Measurements from ENCODE around the gene ANKFN1.

Gene ANKFN1, protein sequence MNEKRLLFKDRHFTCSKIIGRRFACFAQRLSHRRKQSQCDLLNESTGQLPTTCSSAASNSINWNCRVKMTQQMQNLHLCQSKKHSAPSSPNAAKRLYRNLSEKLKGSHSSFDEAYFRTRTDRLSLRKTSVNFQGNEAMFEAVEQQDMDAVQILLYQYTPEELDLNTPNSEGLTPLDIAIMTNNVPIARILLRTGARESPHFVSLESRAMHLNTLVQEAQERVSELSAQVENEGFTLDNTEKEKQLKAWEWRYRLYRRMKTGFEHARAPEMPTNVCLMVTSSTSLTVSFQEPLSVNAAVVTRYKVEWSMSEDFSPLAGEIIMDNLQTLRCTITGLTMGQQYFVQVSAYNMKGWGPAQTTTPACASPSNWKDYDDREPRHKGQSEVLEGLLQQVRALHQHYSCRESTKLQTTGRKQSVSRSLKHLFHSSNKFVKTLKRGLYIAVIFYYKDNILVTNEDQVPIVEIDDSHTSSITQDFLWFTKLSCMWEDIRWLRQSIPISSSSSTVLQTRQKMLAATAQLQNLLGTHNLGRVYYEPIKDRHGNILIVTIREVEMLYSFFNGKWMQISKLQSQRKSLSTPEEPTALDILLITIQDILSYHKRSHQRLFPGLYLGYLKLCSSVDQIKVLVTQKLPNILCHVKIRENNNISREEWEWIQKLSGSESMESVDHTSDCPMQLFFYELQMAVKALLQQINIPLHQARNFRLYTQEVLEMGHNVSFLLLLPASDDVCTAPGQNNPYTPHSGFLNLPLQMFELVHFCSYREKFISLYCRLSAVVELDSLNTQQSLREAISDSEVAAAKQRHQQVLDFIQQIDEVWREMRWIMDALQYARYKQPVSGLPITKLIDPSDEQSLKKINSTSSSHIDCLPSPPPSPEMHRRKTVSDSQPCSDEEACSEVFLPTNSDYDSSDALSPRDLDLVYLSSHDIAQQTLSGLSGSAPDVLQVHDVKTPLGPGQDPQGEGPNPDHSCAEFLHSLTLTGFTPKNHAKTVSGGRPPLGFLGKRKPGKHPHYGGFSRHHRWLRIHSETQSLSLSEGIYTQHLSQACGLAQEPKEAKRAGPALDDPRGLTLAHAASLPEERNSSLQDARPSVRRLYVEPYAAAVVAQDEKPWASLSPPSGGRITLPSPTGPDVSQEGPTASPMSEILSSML

DNA sequence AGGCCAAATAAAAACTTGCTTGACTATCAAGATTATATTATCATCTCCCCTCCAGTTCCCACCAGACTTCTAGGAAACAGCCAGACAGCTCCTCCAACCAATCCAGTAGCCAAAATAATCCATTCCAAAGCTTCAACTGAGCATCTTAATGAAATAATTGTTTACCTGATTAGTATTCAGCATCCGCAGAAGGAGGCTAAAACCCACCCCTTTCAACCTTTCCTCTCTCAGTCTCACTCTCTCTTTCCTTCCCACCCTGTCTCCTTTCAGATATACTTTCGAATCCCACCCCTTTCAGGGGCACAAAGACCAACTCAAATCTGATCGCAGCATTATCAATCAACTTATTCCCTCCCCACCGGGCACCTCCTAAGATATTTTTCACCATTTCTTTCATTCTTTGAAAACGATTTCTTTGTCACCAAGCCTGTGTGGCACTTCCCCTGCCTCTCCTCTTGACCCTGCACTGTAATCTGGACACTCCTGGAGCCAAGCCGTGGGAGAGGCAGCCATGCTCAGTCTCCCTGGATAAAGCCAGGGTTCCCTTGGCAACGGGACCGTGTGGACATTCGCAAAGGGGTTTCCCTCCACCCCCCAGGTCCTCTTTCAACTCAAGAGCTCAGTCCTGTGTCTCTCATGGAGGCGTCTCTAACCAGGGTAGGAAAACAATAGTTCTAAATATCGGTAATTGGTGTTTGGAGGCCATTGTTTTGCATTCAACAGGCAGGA lies at the start of gene ANKFN1:
TSS of gene ANKFN1 (plus strand) at position 602 of the 729 bp plus-strand sequence. CDS start 59,193 bp downstream, outside the sequence.
- DNase-seq (ENCODE audit: low read depth), result no peak

DNA sequence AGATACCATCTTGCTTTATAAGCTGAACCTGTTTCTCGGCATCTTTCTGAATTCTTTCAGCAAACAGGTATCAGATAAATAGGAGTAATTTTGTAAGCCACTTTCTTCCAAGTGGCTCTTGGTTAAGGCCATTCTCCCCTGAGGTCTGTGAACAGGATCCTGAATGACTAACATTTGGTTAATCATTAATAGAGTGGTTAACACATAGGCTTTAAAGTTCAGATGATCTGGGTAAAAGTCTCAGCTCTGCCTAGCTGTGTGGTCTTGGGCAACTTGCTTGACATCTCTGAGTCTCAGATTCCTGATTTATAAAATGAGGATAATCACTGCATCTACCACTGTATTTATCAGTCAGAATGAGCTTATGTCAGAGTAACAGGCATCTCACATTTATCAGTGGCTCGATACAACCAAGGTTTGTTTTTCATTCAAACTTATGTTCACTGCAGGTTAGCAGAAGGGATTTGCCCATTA lies 44.4 kb upstream of the ANKFN1 start:
- DNase-seq (ENCODE audit: low read depth), result no peak

DNA sequence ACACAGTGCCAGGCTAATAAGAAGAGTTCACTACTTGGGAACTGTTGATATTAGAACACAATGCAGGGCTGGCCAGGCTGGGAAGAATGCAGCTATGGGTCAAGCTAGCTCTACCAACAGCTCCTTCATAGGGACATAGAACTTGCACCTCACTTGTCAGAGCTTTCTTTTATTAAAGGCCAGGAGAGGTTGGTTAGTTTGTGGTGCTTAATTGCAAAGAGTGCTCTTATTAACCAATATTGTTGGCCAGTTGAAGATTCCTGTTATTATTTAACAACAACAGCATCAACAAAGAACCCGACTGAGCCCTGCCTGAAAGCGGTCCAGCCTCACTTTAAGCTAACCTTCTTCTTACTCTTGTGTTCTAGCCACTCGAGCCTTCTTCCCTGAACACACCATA lies 43.4 kb upstream of the ANKFN1 start:
- DNase-seq (ENCODE audit: low read depth), result no peak

DNA sequence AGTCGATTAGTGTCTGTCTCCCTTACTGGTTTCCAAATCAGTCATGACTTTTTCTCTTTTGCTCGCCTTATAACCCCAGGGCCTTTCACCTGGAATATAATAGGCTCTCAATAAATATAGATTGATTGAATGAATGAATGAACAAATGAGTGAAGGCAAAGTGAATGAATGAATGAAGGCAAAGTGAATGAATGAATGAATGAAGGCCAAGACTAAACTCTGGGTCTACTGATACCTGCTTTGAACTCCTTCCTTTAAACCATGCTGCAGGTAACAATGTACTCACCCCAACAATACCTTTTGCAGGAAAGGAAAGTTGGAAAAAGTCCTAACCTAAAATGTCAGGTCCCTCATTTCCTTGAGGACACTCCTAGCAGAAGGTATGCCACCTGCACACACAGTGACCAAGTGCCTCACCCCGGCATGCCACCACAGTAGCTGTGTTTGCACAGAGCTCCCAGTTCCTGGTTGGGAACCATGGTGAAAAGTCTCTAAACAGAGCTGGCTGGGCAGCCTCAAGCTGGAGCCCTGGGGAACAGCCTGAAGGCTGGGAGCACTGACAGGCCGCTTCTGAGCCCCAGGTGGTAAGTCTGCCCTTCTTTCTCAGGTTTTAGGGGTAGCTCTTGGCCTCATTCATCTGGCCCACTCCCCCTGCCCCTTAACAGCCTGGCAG lies 42.7 kb upstream of the ANKFN1 start:
- no peak for DNase-seq (ENCODE audit: low read depth)

DNA sequence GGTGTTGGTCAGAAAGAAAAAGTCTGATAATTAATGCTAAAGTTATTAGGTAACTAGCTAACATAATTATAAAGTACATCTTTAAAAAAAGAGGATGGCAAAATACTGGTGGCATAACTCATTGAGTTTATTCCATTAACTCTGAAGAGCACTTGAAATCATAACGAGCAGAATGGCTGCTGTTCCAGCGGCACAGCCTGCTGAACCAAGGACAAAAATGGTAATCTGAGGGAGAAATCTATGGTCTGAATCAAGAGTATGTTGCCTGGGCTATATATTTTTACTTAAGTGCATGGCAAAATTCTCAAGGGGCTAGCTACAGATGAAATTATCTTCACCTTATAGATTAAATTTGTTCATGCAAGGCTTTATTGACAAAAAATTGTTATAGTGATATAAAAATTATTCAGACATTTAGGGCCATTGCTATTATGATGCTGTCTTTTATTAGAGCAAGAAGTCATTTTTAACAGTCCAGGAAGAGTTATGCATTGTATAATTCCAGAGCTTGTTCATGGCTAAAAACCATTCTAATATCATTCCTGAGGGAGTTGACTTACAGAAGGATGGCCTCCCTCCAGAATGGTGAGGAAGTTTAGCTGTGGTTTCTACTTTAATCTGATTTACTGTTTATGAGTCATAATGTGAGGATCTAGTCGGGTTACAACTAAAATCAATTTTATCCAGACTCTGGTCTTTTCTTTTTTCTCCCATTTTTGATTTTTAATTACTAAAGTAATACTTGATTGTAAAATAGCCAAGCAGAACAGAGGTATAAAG lies 41.4 kb upstream of the ANKFN1 start:
- no peak for DNase-seq (ENCODE audit: low read depth)

DNA sequence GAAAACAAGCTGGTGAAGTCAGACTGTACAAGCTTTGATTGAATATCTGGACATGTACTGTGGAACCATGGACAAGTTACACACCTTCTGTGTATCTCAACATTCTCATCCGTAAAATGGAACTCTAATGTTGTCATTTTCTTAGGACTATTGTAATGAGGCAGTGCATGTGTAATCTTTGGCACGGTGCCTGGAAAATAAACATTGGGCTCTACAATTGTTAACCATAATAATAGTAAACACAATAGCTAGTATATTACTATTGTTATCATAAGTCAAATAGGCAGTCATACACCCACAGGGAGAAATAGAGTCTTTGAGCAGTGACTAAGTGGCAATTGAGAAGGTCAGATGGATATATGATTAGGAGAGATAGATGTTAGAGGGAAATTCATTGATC lies 39.8 kb upstream of the ANKFN1 start:
- no peak for DNase-seq (ENCODE audit: low read depth)

DNA sequence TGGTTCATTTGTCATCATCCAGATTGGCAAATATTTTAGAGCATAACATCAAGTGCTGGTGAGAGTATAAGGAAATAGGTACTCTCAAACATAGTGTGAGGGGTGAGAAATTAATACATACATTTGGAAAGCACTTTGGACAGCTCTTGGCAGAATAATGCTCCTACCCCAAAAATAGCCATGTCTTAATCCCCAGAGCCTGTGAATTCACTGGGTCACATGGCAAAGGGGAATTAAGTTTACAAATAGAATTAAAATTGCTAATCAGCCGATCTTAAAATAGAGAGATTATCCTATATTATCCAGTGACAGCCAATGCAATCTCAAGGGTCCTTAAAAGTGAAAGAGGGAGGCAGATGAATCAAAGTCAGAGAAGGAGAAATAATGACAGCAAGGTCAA lies 38.8 kb upstream of the ANKFN1 start:
- DNase-seq (ENCODE audit: low read depth), result no peak

DNA sequence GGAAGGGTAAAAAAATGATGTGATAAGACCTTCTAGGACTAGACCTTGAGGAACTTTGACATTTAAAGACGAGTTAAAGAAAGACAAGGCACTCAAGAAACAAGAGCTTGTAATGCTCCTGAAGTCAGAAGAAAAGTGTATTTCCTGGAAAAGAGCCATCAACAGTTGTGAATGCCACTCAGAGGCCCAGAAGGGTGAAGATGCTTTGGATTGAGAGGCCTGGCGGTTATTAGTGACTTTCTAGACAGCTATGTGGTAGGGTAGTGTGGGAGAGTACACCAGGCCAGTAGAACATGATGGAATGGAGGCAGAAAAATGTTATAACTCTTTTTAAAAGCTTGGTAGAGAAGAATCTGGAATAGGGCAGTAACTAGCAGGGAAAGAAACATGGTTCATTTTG lies 34.1 kb upstream of the ANKFN1 start:
- DNase-seq (ENCODE audit: low read depth), result no peak

DNA sequence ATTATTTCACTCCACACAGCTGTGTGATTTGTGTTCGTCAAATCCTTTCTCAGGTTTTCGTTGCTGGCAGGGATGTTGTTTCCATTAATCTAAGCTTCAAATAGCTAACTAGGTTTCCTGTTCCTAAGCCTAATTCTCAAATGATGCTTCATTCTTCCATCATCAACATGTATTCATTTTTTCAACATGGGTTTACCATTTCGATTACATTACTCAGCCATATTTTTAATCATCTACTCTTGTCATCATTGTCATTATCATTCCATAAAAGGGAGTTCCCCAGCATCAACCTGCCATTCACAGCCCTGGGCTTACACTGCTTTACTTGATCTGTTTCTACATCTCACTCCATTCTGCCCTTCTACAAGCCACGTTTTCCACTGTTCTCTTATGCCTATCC lies 33.3 kb upstream of the ANKFN1 start:
- no peak for DNase-seq (ENCODE audit: low read depth)

DNA sequence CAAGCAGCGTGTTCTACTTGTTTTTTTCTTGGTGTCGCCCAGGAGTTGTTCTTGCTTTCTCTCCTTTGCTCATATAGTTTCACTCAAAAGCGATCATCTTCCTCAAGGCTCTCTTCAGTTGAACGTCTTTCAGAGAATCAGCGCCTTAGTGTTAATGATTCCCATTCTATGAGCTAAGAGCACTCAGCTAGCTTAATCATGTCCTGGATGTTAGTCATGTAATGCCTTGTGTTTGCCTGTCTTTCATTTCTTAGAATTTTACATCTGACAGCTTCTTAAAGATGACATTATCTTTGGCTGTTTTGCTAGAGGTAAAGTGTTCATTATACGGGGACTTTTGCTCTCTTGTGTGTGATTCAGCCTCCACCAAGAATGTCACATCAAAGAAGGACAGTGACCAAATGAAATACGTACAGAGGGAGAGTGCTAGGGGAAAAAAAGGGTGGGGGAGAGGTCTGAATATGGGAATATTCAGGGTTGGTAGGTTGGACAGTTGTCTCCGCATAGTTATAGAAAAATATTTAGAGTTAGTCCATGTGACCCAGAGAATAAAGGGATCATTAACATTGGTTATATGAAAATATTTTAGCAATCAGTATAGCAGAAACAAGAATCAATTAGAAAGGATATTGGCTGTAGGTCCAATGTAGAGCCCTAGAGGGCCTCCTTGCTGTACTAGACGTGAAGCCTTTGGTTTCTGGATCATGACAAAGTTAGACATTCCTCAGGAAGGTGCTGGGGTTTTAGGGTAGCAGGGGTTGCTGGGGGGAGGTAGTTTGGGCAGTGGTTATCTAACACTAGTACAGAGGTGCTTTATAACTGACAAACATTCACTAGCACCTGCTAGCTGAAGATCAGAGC lies 31.9 kb upstream of the ANKFN1 start:
- DNase-seq (ENCODE audit: low read depth), result no peak

DNA sequence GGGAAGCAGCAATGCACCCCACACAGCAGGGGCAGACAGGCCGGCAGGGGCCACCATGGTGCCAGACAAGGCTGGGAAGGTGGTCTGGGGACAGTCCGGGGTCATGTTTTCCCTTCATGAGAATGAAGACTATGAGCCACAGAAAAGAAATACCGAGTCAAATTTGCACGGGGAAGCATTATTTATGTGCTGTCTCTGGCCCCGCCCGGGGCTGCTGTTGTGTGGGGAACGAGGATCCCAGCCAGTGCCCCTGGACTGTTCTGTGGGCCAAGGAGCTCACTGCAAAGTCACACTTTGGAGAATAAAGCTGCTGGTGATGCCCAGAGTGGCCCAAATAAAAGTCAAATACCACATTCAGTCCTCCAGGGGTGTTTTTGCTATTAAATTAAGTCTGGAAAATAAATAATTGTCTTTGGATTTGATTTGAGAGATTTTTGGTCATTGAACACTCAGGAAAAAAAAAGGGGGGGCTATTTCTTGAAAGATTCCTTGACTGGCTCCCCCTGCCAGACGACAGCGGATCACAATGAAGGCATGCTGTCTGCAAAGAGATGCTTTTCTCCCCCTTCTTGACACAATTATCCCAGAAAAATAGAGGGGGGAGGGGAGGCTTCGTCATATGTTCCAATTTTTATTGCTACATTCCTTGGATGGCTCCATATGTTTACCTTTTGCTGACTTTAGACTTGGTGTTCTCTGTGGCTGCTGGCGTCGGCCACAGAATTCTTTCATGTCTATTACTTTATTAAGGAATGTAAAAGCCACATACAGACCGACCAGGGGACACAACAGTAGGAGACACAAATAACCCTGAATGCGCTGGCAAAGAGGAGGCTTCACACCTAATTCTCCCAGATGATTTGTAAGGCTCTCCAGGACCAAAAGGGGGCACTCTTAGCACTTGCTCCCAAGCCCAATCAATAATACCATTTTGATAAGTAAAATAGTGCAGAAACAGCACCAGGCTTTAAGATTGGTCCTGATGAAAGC lies 27.1 kb upstream of the ANKFN1 start:
- no peak for DNase-seq (ENCODE audit: low read depth)

DNA sequence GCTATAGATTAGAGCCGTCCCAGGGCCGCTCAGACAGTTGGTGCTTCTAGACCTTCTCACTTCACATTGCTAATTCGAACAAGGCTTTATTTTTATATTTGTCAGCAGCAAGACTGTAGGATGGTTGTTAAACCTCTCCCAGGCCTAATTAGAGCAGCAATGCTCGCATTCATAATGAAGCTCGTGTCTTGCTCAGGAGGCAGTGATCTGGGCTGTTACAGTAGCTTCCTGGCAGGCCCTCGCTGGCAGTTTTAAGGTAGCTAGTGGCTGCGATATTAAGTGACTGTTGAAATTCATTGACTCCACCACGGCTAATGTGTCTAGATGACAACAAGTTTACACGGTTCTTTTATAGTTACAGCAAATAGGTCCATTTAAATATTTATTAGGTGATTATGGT lies 23.2 kb upstream of the ANKFN1 start:
- no peak for DNase-seq (ENCODE audit: low read depth)

DNA sequence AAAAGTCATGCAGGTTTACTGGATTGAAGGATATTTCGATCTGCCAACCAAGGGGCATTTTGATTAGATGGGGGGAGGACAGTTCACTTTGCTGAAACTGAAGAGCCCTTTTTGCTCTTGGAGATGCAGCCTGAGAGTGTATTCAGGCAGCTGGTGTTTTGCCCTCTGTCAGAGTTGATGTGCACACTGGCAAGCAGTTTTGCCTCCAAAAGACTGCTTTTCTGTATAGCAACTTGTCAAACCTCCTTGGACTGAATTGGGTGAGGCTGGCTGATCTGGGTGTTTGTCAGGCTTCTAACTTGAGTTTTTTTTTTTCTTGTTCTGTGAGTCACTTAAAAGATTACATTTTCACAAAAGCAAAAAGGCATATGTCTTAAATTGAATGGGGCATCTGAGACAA lies 22.6 kb upstream of the ANKFN1 start:
- no peak for DNase-seq (ENCODE audit: low read depth)

DNA sequence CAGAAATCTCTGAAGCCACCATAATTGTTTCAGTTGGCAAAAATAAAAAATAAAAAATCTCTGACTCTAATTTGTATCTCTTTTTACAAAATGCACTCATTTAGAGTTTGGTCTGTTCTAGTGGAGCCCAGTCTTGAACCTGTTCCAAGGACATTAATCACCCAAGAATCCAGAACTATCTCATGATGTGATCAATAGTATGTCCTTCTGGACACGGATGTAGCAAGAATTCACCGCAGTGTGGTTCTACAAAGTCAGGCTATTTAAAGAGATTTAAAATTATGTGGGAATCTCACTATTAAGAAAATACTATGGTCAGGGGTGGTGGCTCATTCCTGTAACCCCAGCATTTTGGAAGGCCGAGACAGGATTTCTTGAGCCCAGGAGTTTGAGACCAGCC lies 21.8 kb upstream of the ANKFN1 start:
- no peak for DNase-seq (ENCODE audit: low read depth)

DNA sequence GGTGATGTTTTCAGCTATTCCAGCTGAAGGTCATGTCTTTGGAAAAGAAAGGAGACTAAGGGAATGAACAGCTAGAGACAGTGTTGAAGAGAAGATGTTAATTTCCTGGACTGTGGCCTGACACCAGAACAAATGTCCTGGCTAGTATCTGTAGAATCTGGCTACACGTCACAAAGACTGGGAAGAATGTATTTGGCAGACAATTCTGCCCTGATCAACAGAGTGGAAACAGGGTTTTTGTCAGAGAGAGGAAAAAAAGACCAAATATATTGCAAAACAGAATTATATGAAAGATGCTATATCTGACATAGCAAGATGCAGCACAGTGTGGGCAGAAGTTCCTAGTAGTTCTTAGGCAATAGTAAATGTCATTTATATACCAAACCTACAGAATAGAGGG lies 17.0 kb upstream of the ANKFN1 start:
- DNase-seq (ENCODE audit: low read depth), result no peak

DNA sequence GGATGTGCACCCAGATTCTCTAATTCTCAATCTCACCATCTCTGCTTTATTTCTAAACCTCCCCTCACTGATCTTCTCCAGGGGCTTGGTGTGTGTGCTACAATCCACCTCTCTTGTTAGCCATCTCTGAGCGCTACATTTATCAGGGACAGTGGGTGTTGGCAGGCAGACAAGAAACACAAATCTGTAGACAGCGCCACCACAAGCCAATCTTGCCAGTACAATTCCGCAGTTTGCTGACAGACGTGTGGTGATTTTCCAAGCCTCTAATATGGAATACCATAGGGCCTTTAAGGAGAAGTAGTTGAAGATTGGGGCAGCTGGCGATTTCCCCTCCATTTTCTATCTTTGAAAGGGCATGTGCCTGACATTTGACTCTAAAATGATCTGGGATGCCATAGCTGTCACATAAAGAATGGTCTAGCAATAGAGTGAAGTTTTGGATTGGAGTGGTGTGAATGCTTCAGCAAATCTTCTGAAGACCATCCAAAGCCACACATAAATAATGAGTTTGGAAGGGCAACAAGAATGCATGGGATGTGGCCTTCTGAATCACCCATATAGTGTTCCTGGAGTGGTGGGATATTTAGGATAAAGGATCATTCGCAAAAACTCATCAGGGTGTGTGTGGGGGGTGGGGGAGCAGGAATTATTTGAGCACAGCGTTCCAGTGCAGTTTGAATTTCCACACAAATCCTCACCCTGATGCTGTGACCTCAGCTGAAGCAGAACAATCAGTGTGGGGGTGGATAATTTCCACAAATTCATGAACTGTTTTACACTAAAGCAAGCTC lies 12.0 kb upstream of the ANKFN1 start:
- DNase-seq (ENCODE audit: low read depth), result no peak

DNA sequence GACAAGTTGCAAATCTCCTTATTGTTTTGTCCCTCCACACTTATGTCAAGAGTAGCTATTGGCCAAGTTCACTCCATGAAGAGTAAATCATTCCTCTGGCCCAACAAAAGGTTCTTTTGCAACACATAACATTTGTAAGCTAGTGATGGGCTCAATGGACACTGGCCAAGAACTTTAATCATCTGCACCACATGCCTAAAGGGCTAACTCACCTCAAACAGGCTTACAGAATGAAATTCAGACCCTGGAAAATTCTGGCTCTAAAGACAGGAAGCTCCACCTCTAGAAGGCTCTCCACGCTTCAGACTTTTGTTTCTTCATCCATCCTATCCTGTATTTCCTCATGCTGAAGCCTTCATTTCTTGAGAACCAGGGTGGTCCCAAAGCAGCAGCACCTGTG lies 10.9 kb upstream of the ANKFN1 start:
- peak; percentile 9 for DNase-seq (ENCODE audit: low read depth)

All from non-pigmented ciliary epithelial cell (primary cell).